Measurements from ENCODE around the gene CA7.

DNA sequence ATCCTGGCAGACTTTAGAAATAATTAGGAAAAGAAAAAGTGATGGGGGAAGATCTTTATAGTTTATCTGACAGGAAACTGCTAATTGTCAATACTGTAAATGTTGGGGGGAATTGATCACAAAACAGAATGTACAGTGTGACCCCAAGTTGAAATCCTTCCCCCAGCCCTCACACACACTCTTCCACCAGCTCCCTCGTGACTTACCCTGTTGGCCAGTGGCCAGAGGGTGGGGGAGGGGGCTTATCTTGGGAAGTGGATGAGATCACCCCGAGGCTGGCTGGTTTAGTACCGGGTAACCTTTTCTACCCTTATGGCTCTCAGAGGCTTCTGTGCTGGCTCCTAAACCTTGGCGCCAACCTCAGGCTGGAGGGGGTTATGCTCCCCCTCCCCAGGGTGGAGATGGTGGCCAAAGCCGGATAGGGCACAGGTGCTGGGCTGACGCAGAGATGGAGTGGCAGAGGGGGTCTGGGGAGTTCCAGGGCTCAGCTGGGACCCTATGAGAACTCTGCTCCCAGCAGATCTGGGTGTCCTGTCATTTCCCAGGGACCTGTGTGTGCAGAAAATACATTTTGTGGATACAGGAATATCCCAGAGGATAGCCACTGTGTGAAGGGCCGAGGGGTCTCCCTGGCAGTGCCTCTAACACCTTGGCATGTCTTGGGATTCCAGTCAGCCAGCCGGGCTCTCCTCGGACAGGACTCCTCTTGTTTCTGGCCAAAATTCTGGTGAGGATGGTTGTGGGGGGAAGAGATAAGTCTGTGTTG is 55.9 kb downstream of the CA7 start:
- TF ChIP-seq, protein P1, sequence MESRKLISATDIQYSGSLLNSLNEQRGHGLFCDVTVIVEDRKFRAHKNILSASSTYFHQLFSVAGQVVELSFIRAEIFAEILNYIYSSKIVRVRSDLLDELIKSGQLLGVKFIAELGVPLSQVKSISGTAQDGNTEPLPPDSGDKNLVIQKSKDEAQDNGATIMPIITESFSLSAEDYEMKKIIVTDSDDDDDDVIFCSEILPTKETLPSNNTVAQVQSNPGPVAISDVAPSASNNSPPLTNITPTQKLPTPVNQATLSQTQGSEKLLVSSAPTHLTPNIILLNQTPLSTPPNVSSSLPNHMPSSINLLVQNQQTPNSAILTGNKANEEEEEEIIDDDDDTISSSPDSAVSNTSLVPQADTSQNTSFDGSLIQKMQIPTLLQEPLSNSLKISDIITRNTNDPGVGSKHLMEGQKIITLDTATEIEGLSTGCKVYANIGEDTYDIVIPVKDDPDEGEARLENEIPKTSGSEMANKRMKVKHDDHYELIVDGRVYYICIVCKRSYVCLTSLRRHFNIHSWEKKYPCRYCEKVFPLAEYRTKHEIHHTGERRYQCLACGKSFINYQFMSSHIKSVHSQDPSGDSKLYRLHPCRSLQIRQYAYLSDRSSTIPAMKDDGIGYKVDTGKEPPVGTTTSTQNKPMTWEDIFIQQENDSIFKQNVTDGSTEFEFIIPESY (IDR thresholded peaks at IDR 0.05), result no peak
- no peak for TF ChIP-seq NR2F2 (IDR thresholded peaks at IDR 0.05)
- TF ChIP-seq, protein P2, sequence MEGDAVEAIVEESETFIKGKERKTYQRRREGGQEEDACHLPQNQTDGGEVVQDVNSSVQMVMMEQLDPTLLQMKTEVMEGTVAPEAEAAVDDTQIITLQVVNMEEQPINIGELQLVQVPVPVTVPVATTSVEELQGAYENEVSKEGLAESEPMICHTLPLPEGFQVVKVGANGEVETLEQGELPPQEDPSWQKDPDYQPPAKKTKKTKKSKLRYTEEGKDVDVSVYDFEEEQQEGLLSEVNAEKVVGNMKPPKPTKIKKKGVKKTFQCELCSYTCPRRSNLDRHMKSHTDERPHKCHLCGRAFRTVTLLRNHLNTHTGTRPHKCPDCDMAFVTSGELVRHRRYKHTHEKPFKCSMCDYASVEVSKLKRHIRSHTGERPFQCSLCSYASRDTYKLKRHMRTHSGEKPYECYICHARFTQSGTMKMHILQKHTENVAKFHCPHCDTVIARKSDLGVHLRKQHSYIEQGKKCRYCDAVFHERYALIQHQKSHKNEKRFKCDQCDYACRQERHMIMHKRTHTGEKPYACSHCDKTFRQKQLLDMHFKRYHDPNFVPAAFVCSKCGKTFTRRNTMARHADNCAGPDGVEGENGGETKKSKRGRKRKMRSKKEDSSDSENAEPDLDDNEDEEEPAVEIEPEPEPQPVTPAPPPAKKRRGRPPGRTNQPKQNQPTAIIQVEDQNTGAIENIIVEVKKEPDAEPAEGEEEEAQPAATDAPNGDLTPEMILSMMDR (IDR thresholded peaks at IDR 0.05; ENCODE audit: low read depth, low read length, missing input control), result no peak
